SKM-1 treated with dmso at 0.1 percent for 144 hours (cell line): Measurements from ENCODE around the gene MPHOSPH8.
"Not testable (repeated sequence)": the region's sequence is repeated elsewhere in the genome, so short reads cannot be mapped to it uniquely, and the experiment has no call there.

Experiments used
- DNase-seq: peaks from one replicate; lab custom pipeline; 2025; ENCODE audit not compliant: unreplicated experiment; lab: John Stamatoyannopoulos, UW

The MPHOSPH8 gene

GRCh38 chr13:19680751-19681150, 47.3 kb downstream of the MPHOSPH8 start:
- DNase-seq = no peak

GRCh38 chr13:19681517-19681916, 48.1 kb downstream of the MPHOSPH8 start:
- DNase-seq = no peak

- no peak for DNase-seq
These were observed 51.6 kb downstream of the MPHOSPH8 start for GRCh38 chr13:19685034-19685433.

GRCh38 chr13:19685437-19685836, 52.0 kb downstream of the MPHOSPH8 start:
- DNase-seq = no peak

GRCh38 chr13:19691447-19691846, 58.0 kb downstream of the MPHOSPH8 start:
- DNase-seq = not testable (repeated sequence)

GRCh38 chr13:19695428-19695827, 62.0 kb downstream of the MPHOSPH8 start:
- DNase-seq = no peak

GRCh38 chr13:19695829-19696228, 62.4 kb downstream of the MPHOSPH8 start:
- no peak for DNase-seq

GRCh38 chr13:19700963-19701362, 67.5 kb downstream of the MPHOSPH8 start:
- not testable (repeated sequence) for DNase-seq

- DNase-seq = not testable (repeated sequence)
These were observed 68.2 kb downstream of the MPHOSPH8 start for GRCh38 chr13:19701619-19702018.

- DNase-seq = not testable (repeated sequence)
These were observed 70.8 kb downstream of the MPHOSPH8 start for GRCh38 chr13:19704256-19704655.

GRCh38 chr13:19709039-19709438, 75.6 kb downstream of the MPHOSPH8 start:
- not testable (repeated sequence) for DNase-seq

GRCh38 chr13:19709782-19710181, 76.3 kb downstream of the MPHOSPH8 start:
- not testable (repeated sequence) for DNase-seq

- no peak for DNase-seq
These were observed 79.9 kb downstream of the MPHOSPH8 start for GRCh38 chr13:19713186-19713965.

GRCh38 chr13:19720039-19720438, 86.6 kb downstream of the MPHOSPH8 start:
- no peak for DNase-seq
